IPS-NIHi11 (cell line): ENCODE data around the gene LMF2.

Experiments
- DNase-seq: peaks from one replicate; pipeline ENCODE4 v3.0.0; 2012; ENCODE audit warnings: mixed read lengths, low spot score

LMF2 gene

GRCh38 chr22:50504369-50505211, 2.9 kb downstream of the LMF2 start:
- no peak for DNase-seq

- no peak for DNase-seq
These were observed 3.9 kb downstream of the LMF2 start for GRCh38 chr22:50503475-50504145.

DNA sequence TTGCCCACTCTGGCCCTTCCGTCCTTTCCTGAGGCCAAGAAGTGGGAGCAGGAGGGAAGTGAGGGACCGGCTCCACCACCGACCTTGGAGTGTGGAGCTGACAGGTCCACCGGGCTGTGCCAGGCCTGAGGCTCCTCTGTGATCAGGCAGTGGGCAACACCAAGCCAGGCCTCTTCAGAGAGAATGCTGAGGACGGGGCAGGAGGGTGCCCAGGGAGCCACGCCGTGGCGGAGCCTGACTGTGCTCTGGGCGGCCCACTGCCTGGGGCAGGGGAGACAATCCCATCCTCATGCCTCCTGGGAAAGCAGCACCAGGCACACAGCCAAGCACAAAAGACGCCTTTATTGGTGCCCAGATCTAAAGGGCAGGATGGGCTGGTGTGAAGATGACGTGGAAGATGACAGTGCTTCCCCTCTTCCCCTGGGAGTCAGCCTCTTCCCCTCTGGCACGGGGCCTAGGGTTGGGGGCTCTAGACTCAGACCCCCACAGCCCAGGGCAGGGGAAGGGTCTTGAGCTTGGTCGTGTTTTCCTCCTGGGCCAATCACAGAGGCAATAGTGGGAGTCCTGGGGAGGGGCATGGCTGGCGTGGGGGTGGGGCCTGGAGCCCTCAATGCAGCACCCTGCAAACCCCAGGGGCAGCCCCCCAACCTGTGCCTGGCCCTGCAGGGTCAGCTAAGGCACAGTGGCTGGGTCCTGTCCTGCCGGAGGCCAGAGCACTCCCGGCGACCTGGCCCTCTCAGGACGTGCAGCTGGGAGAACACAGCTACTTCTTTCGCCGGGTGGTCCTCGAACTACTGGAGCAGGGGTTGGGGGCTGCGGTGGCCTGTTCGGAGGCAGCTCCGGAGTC, 4.7 kb downstream of the LMF2 start:
- DNase-seq: no peak

DNA sequence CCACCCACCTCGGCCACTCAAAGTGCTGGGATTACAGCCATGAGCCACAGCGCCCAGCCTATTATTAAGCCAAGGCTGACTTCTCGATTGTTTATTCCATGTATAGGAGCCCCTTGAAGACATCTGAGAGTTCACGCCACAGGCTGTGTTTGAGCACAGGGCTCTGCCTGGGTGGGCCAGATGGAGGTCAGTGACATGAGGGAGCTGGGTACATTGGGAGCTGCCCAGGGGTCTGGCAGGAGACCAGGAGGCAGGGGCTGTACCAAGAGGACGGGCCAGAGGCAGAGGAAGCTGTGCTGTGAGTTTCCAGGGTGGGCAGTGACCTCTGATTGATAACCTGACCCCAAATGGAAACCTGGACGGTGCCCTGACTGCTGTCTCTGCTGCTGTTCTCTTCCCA, 5.4 kb downstream of the LMF2 start:
- no peak for DNase-seq

DNA sequence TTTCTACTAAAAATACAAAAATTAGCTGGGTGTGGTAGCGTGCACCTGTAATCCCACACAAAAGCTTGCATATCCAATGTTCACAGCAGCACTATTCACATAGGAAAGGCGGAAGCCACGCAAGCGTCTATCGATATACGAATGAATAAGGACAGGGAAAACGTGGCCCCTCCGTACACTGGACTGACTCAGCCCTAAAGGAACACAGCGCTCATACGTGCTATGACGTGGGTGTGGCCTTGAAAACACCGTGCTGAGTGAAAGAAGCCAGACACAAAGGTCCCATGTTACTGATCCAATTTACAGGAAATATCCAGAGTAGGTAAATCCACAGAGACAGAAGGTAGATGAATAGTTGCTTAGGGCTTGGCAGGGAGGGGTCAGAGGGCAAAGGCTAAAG, 7.0 kb downstream of the LMF2 start:
- no peak for DNase-seq

- peak; percentile 82 for DNase-seq
These were observed 9.1 kb downstream of the LMF2 start for GRCh38 chr22:50498322-50498890.

DNA sequence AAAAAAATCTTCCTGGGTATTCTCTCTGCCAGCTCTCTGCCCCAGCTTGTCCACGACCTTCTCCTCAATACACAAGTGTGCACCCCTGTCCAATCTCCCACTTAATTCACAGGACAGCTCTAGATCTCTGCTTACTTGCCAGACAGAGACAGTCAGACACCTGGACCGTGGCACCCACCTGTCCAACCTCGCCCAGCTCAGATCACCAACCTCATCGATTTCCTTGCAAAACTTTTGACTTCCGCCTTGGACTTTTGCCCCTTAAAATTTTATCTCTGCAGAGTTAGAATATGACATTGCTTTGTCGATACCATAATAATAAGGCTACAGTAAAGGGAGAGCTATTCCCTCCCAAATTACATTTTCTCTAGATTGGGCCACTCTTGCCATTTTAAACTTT, 10.4 kb downstream of the LMF2 start:
- DNase-seq: no peak

DNA sequence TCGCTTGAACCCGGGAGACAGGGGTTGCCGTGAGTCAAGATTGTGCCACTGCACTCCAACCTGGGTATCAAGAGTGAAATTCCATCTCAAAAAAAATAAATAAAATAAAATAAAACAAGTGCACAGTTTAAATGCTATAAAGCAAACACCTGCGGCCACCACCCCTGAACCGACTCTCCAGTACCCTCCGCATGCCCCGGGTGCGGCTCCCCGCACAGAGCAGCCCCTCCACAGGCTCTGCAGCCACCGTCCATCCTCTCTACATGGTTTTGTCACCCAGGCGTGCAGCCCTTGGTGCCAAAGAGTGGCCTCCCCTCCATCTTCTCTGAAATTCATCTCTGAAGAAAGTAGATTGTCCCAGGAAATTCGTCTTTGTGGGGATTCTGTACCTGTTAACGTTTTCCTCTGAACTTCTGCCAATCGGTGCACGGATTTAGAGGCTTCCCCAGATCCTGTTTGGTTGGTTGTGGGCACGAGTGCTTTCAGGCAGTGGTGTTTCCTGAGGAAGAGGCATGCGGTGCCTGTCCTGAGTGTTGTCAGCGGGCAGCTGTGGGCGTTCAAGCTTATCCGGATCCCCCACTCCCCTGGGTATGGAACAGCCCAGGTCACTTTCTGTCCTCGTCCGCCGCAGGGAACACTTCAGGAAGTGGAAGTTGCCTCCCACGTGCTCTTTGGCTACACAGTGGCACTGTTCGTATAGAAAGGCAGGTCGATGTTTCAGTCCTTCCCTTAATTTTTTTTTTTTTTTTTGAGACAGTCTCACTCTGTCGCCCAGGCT, 16.8 kb downstream of the LMF2 start:
- DNase-seq: no peak

DNA sequence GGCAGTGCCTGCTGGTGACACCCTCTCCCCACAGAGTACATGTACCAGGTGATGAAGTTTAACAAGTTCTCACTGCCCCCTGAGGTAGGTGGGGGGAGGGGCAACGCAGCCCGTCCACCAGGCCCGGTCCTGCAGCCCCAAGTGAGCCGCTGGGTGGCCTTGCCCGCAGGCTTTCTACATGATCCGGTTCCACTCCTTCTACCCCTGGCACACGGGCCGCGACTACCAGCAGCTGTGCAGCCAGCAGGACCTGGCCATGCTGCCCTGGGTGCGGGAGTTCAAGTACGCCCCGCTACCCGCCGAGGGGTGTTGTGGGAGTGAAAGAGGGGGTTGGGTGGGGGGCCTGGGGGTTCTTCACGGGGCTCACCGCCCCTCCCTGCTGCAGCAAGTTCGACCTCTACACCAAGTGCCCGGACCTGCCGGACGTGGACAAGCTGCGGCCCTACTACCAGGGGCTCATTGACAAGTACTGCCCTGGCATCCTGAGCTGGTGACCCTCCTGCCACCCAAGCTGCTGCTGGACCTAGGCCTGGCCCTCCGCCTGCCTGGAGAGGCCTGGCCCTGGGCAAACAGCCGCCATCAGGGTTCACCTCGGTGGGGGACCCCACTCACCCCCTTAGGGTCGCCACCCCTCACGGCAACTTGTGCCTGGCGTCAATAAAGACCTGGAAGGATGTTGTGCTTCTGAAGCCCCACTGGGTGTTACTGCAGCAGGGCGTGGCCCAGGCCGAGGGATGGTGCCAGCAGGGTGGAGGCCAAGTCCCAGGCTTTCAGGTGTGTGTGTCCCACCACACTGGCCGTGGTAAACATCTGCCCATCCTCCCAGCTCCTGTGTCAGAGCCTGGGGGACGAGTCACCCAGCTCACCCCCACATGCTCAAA, 17.9 kb downstream of the LMF2 start:
- DNase-seq: no peak

- no peak for DNase-seq
These were observed 18.6 kb downstream of the LMF2 start for GRCh38 chr22:50488886-50489285.

GRCh38 chr22:50488006-50488677, 19.4 kb downstream of the LMF2 start:
- DNase-seq: no peak

GRCh38 chr22:50487290-50488005, 20.1 kb downstream of the LMF2 start:
- no peak for DNase-seq

DNA sequence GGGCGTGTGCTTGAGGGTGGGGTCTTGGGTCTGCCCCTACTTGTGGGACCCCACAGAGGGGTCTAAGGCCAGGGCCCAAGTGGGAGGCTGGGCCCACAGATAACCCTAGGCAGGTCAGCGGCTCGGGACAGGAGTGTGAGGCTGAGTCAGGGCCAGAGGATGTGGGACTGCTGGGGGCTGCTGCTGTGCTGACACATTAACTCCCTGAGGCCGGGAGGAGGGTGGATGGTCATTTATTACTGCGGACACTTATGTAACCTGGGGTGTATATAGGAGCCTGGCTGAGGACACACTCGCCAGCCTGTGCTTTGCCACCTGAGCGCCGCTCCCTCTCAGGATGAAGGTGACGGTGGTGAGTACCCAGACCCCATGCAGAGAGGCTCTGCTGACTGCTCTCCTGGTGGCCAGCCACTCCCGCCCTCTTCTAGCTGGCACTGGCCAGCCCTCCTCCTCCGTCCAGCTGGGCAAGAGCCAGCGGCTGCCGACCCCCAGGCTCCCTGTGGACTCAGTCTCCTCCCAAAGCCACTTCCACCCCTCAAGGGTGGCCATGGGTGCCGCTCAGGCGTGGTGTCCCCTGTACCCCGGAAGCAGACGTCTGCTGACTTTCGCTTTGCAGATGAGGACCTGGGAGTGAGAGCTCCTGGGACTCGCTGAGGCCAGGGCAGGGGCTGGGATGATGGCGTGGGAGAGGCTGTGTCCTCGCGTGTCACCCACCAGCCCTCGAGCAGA, 20.8 kb downstream of the LMF2 start, which contains the start of gene MIOX:
Gene MIOX, plus strand, starts transcription at position 299 of the 729 bp plus-strand sequence. Its CDS starts 39 bp downstream, at position 338.
- no peak for DNase-seq

DNA sequence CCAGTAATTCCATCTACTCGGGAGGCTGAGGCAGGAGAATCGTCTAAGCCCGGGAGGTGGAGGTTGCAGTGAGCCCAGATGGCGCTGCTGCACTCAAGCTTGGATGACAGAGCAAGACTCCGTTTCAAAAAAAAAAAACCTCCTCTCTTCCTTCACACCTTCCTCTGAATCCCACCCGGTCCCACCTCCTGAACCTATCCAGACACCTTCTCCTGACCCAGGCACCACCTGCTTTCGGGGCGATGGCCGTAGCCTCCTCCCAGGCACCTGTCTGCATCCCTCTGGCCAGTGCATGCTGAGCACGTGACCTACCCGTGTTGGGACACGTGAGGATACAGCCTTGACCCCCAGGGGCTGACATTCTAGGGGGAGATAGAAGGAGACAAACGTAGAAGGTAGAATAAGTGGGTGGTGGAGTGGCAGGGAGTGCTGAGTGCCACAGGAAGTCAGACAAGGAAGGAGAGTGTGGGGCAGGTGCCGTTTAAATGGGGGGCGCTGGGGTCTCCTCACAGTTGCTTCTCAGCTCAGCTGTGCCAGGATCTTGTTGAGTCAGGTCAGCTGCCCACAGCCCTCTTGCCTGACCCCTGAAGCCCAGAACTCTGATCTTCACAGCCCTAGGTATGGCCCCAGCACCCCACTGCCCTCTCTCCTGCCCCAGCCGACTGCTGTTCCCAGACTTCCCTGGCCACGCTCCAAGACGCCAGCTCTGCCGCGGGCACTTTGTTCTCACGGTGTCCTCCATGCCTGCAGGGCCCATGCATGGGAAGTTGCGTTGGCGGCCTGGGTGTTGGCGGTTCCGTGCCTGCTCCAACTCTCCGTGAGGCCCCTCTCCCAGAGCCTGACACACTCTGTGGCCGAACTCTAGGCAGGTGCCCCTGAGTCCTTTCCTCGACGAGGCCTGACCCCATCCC, 22.0 kb downstream of the LMF2 start:
- DNase-seq: no peak

GRCh38 chr22:50483977-50484853, 23.3 kb downstream of the LMF2 start:
- no peak for DNase-seq

DNA sequence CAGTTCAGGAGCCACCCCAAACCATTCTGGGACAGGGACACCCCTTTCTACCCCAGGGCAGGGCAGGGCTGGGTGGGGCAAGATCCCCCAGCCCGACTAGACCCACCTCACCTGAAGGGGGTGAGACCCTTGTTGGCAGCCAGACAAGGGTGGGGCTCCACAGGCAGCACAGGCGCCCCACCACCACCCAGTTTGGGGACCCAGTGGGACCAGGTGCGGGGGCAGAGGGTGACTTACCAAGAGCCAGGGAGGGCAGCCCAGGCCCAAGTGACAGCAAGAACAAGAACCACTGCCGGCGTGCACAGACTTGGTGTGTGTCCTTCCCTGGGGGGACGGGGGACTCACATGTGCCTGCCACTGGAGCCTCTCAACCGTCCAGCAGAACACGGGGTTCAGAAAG, 23.9 kb downstream of the LMF2 start:
- no peak for DNase-seq
